CD4-positive, alpha-beta T cell treated with Interleukin-15 for 4 hours (primary cell): ENCODE data around the gene TRAF3IP1.
"Not testable (repeated sequence)": the region's sequence is repeated elsewhere in the genome, so short reads cannot be mapped to it uniquely, and the experiment has no call there.

Source experiments
- DNase-seq: peaks from one replicate; pipeline ENCODE4 v3.0.0-alpha.2; 2020; ENCODE audit warnings: low spot score

TRAF3IP1 gene, protein sequence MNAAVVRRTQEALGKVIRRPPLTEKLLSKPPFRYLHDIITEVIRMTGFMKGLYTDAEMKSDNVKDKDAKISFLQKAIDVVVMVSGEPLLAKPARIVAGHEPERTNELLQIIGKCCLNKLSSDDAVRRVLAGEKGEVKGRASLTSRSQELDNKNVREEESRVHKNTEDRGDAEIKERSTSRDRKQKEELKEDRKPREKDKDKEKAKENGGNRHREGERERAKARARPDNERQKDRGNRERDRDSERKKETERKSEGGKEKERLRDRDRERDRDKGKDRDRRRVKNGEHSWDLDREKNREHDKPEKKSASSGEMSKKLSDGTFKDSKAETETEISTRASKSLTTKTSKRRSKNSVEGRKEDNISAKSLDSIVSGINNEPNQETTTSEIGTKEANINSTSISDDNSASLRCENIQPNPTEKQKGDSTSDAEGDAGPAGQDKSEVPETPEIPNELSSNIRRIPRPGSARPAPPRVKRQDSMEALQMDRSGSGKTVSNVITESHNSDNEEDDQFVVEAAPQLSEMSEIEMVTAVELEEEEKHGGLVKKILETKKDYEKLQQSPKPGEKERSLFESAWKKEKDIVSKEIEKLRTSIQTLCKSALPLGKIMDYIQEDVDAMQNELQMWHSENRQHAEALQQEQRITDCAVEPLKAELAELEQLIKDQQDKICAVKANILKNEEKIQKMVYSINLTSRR

GRCh38 chr2:238320246-238320647 is at the start of gene TRAF3IP1:
Gene TRAF3IP1 (plus strand): TSS chr2:238320518. CDS start chr2:238320663, 145 bp downstream.
- DNase-seq = peak; percentile 82

GRCh38 chr2:238270606-238271005 is 49.7 kb upstream of the TRAF3IP1 start:
- DNase-seq = no peak

DNA sequence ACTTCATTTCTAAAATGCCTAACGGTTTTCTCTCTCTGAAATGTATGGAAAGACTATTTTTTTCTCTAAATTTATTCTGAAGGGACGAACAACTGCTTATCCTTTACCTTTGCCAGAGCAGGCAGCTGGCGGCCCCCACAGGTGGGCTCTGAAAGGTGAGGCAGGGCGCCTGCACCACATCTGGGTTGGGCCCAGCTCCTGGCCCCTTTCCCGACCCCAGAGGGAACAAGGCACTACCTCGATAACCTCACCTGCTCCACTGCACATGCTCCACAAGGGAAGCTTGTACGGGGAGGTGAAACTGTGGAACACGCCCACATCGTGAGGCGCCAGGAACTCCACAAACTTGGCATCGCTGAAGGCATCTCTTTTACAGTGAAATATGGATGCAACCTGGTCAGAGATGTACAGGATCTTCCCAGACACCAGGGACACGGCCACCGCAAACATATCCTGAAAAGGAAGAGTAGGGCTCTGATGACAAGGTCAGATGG is 49.2 kb upstream of the TRAF3IP1 start:
- no peak for DNase-seq

- DNase-seq = not testable (repeated sequence)
These were observed 48.6 kb upstream of the TRAF3IP1 start for GRCh38 chr2:238271686-238272085.

GRCh38 chr2:238272156-238272555 is 48.2 kb upstream of the TRAF3IP1 start:
- no peak for DNase-seq

GRCh38 chr2:238273433-238273832 is 46.9 kb upstream of the TRAF3IP1 start:
- DNase-seq = not testable (repeated sequence)

DNA sequence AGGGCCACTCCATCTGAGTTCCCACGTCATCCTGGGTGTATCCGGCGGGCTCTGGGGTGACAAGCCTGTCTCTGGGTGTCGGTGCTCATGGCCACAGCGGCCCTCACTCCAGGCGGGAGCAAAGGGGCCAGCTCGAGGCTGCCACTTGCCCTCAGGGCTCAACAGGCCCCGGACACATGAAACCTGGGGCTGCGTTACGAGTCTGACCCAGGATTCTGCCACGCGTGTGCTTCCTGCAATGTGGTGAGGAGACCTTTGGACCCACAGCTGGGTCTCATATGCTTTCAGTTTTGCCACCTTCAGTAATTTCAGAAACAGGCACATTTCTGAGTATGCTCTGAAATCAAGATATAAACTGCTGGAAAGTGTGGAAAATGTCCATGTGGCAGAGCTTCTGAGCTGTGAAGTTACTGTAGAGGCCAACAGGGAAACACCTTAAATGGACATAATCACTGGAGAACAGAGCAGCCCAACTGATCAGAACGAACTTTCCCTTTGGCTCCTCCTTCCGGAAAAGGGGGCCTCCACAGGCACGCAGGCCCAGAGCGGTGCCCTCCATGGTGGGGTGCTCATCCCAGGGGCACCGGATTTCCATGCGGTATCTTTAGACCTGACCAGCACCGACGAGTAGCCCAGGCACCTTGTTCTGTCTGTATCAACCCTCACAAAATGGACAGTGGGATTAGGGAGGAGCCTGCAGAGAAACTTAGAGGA is 46.0 kb upstream of the TRAF3IP1 start:
- DNase-seq = no peak

DNA sequence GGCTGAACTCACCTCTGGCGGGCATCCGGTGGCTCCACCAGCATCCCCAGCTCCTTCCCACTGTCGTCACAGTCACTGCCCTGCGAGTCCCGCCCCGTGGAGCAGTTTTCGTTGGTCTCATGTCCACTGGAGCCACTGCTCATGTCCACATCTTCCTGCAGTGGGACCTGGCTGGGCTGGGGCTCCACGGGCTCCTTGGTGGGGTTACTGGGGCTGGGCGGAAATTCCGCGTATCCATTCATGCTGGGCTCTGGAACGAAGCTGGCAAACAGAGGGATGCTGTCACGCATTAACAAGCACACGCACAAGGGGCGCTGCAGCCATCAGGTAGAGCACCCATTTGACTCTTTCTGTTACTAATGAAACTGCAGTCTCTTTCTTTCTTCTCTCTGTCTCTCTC is 42.6 kb upstream of the TRAF3IP1 start:
- no peak for DNase-seq

DNA sequence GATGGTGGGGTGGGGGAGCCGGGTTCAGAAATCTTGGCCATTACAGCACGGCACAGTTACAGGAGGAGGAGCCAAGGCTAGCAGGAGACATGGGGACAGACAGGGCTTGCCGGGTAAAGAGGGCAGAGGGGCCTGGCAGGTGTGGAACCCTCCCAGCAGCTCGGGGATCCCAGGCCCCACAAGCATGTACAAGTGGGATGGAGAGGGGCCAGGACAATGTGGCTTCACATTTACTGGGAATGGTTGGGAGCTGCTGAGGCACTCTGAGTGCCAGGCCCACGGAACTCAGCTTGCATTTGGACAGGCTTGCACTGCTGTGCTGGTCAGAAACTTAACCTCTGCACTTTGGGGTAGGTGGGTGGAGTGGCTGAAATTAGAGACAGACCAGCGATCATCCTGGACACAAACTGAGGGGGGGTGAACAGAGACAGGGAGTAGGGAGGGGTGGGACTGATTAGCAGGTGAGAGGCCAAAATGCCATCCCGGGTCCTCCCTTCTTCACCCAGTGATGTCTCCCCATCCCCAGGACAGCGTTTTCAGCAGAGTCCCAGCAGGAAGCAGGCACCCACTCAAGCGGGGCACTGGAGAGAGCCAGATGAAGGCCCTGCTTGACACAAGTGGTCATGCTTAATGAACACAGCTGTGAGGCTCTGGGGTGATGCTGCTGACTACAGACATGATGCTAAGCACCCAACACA is 41.5 kb upstream of the TRAF3IP1 start:
- DNase-seq = no peak

- no peak for DNase-seq
These were observed 41.0 kb upstream of the TRAF3IP1 start for GRCh38 chr2:238279324-238279682.

DNA sequence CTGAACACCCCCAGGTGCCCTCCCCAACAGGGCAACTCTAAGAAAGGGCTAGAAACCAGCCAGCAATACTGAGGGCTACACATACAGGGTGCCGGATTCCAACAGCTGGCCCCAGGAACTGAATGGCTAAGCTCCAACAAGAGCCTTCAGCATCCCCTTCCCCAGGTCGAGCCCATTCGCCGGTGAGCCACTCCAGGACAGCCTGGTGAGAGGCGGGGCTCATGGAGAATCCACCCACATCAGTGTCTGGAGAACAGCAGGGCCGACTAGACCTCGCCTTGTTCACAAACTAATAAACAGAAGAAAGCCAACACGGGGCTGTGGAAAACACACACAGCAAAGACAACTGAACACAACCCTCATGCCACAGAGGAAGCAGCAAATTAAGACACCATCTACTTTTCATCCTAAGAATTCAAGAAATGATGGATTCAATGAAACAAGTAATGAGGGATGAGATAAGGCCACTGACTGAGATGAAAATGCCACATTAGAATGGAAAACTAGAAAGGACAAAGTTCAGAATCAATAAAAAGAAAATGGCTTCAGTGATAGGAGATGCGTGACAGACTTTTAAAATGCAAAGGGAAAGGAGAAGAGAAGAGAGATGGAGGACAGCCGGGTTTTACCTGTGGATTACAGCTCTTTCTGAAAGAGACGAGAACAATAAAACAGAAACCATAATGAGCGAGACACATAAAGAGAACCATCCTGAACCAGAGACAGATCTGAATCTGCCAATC is 40.1 kb upstream of the TRAF3IP1 start:
- DNase-seq = no peak

GRCh38 chr2:238281826-238282480 is 38.4 kb upstream of the TRAF3IP1 start:
- no peak for DNase-seq

GRCh38 chr2:238282861-238283738 is 37.2 kb upstream of the TRAF3IP1 start:
- no peak for DNase-seq

GRCh38 chr2:238284802-238285515 is 35.4 kb upstream of the TRAF3IP1 start:
- DNase-seq = no peak

- DNase-seq = no peak
These were observed 34.6 kb upstream of the TRAF3IP1 start for GRCh38 chr2:238285653-238286082.

DNA sequence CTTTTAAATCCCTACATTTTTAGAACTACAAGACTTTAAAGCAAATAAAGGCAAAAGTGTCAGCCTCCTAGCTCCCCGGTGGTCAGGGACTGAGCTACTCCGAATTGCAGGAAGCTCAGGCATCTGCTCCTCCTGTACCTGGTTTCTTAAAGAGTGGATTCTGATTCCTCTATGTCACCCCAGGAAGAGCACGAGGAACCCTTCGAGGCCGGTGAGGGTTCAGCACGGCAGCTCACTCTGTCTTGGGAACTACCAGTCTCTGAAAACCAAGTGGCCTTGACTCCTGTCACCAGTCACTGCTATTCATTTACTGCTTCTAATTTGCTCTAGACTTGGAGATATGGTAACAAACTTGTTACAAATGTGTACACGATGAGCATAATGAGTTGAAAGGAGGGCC is 34.2 kb upstream of the TRAF3IP1 start:
- DNase-seq = no peak

DNA sequence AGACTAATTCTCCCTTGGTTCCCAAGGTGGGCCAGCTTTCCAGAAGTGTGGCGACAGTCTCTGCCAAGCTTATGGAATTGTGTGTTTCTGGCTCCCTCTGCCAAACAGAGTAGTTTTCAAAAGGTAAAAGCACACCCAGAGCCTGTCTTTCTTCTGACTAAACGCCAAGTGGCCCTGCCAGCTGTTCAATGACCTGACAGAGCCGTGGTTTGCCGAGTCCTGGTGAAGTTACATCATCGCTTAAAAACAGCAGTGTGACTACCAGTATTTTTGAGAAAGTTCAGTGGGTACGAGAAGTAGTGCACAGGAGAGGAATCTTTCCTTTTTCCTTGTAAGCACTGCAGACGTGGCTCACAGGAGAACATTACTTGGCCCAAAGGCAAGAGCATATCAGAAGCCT is 33.8 kb upstream of the TRAF3IP1 start:
- no peak for DNase-seq

DNA sequence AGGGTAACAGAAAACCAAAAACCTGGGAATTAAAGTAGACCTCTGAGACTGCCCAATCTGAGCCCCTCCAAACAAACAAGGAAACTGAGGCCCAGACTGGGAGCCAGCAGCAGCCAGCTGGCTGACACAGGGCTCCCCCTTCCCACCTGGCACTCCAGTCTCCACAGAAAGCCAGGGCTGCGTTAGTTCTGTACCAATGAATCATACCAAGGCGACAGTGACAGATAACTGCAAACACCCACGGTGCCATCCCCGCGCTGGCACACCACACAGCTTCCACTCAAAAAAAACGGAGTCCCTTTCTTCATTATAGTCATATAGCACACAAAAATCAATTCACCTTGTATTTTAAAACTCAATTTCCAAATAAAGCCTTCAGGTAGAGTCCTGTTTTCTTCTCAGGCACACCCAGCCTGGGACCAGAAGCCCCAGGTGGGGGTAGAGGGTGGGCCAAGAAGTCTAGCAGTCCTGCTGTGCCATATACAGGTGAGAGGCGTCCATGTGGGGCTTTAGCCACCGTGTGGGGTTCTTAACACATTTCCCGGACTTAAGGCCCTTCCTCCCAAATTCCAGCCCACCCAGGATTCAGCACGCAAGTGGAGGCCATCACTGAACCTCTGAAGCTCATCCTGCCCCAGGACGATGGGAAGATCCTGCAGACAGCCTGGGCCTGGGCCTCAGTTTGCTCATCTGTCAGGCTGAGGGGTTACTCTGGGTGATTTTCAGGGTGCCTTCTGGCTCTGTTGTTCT is 33.2 kb upstream of the TRAF3IP1 start:
- DNase-seq = no peak
